ENCODE data around the gene CREBRF. TPM values are rescaled to one million over a fixed set of nuclear protein-coding genes. Genes with fewer than 3 reads are reported as not detected.

The CREBRF gene
- total and polyA plus RNA-seq, 9 of the 15 experiments (the other 6 are each of a cell fraction or from before 2014, with no cell fraction given) = 1.1 to 4.9 (median 2.9) TPM

DNA sequence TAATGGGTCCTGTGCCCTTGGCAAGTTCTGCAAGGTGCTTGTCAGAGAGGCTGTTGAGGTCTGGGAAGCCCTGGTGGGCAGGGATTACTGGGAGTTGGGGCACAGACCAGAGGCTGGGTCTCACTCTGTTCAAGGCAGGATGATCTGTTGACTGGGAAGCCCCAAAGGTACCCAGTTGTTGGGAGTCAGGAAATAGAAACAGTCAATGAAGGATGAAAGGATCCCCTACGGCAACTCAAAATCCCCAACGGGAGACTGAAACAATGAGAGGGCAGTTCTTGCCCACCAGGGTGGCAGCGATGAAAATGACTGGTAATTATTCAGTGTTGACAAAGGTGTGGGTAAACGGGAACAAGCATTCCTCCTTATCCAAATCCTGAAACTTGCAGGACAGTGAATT lies 119.4 kb downstream of the CREBRF start:
- H3K36me3 ChIP-seq (ENCODE audit: control insufficient read depth, insufficient read depth, low read length) = no peaks in the 10 kb centered on the region
- no peak for ATAC-seq

GRCh38 chr5:173178369-173178910 lies 122.3 kb downstream of the CREBRF start:
- ChIA-PET CTCF (ENCODE audit: low intra/inter-chr PET ratio) (no interaction called here), POLR2A (interaction anchor here (1.0 kb wide), 1 partner anchor 9 kb away, joined by 7 read pairs; no protein-coding TSS in a partner anchor)
- H2AFZ ChIP-seq (ENCODE audit: low read depth, low read length) = no peak overlapping the region
- no peaks in the 10 kb centered on the region for H3K79me2 ChIP-seq (ENCODE audit: control insufficient read depth, insufficient read depth, low read length)
- no peaks in the 10 kb centered on the region for H3K36me3 ChIP-seq (ENCODE audit: control insufficient read depth, insufficient read depth, low read length)
- no peaks in the 10 kb centered on the region for H3K4me1 ChIP-seq (replicated peaks in 1 of 2; ENCODE audit: control insufficient read depth in 2 of 2, insufficient read depth in 2 of 2, low read length in 2 of 2)
- no peaks in the 10 kb centered on the region for H3K9me3 ChIP-seq (replicated peaks; ENCODE audit: control insufficient read depth, insufficient read depth, low read depth, low read length)
- intact Hi-C loops (cut with micrococcal nuclease) (no loop called here), in situ Hi-C loops (cut with MboI) (no loop called here)
- FAIRE-seq (no peak), ATAC-seq (no peak), DNase-seq (ENCODE audit: extremely low read depth in 1 of 4, low spot score in 3 of 4) (no peak)
- BruUV-seq (replicated peaks) = no TSS peak
- H3K9ac ChIP-seq (ENCODE audit: insufficient read depth in 1 of 2, low read depth in 2 of 2, low read length in 2 of 2) = no peak overlapping the region
- H3K27ac ChIP-seq (ENCODE audit: extremely low read depth, low read depth, low read length) = no peak overlapping the region
- no peaks in the 10 kb centered on the region for H4K20me1 ChIP-seq (replicated peaks; ENCODE audit: control insufficient read depth, insufficient read depth, low read length)
- H3K4me2 ChIP-seq (ENCODE audit: insufficient read depth, low read length) = no peak overlapping the region
- H3K9me1 ChIP-seq (ENCODE audit: control insufficient read depth, insufficient read depth, low read length) = no peaks in the 10 kb centered on the region
- 1% methylated on average over 12 of the region's 12 CpGs for WGBS (ENCODE audit: insufficient coverage, low coverage, missing lambda C conversion rate)
- no peak overlapping the region for H3K4me3 ChIP-seq
- H3K27me3 ChIP-seq (ENCODE audit: control insufficient read depth in 2 of 2, insufficient read depth in 2 of 2, low read length in 2 of 2) = peaks cover 31 to 56% of the 10 kb centered on the region in 2 experiments
- TF ChIP-seq KAT2B (IDR thresholded peaks at IDR 0.05; ENCODE audit: low read depth, low read length) (no peak), ZNF668 (CRISPR knock-in tag; IDR thresholded peaks at IDR 0.05) (no peak), ZNF12 (CRISPR knock-in tag; IDR thresholded peaks at IDR 0.05) (no peak), SMAD1 (IDR thresholded peaks at IDR 0.05; ENCODE audit: low read depth, low read length, partially characterized antibody) (no peak), PBX2 (CRISPR knock-in tag; IDR thresholded peaks at IDR 0.05; ENCODE audit: low read depth) (no peak), PBX2 (tag; conservative IDR thresholded peaks at IDR 0.05; ENCODE audit: low read depth) (no peak), HEY1 (CRISPR knock-in tag; IDR thresholded peaks at IDR 0.05; ENCODE audit: borderline replicate concordance) (no peak), CBFA2T3 (IDR thresholded peaks at IDR 0.05) (no peak)
- TF ChIP-seq, protein P1, sequence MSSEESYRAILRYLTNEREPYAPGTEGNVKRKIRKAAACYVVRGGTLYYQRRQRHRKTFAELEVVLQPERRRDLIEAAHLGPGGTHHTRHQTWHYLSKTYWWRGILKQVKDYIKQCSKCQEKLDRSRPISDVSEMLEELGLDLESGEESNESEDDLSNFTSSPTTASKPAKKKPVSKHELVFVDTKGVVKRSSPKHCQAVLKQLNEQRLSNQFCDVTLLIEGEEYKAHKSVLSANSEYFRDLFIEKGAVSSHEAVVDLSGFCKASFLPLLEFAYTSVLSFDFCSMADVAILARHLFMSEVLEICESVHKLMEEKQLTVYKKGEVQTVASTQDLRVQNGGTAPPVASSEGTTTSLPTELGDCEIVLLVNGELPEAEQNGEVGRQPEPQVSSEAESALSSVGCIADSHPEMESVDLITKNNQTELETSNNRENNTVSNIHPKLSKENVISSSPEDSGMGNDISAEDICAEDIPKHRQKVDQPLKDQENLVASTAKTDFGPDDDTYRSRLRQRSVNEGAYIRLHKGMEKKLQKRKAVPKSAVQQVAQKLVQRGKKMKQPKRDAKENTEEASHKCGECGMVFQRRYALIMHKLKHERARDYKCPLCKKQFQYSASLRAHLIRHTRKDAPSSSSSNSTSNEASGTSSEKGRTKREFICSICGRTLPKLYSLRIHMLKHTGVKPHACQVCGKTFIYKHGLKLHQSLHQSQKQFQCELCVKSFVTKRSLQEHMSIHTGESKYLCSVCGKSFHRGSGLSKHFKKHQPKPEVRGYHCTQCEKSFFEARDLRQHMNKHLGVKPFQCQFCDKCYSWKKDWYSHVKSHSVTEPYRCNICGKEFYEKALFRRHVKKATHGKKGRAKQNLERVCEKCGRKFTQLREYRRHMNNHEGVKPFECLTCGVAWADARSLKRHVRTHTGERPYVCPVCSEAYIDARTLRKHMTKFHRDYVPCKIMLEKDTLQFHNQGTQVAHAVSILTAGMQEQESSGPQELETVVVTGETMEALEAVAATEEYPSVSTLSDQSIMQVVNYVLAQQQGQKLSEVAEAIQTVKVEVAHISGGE (CRISPR knock-in tag; IDR thresholded peaks at IDR 0.05) = no peak

More for the DNA sequence above, 119.4 kb downstream of the CREBRF start:
- Histone ChIP-seq H3K27me3 (ENCODE audit: control insufficient read depth in 2 of 2, insufficient read depth in 2 of 2, low read length in 2 of 2) (peaks cover 29 to 49% of the 10 kb centered on the region in 2 experiments), H3K9me3 (replicated peaks; ENCODE audit: control insufficient read depth, insufficient read depth, low read depth, low read length) (no peaks in the 10 kb centered on the region), H3K4me3 (no peak overlapping the region), H2AFZ (ENCODE audit: low read depth, low read length) (no peak overlapping the region), H3K4me1 (replicated peaks in 1 of 2; ENCODE audit: control insufficient read depth in 2 of 2, insufficient read depth in 2 of 2, low read length in 2 of 2) (no peaks in the 10 kb centered on the region), H4K20me1 (replicated peaks; ENCODE audit: control insufficient read depth, insufficient read depth, low read length) (no peaks in the 10 kb centered on the region), H3K79me2 (ENCODE audit: control insufficient read depth, insufficient read depth, low read length) (no peaks in the 10 kb centered on the region), H3K27ac (ENCODE audit: extremely low read depth, low read depth, low read length) (no peak overlapping the region), H3K9me1 (ENCODE audit: control insufficient read depth, insufficient read depth, low read length) (no peaks in the 10 kb centered on the region), H3K4me2 (ENCODE audit: insufficient read depth, low read length) (no peak overlapping the region), H3K9ac (ENCODE audit: insufficient read depth in 1 of 2, low read depth in 2 of 2, low read length in 2 of 2) (no peak overlapping the region)
- no peak for FAIRE-seq
- intact Hi-C loops (cut with micrococcal nuclease) (no loop called here), in situ Hi-C loops (cut with MboI) (no loop called here)
- TF ChIP-seq ZNF766 (CRISPR knock-in tag; conservative IDR thresholded peaks at IDR 0.05) (no peak), LEF1 (IDR thresholded peaks at IDR 0.05) (no peak)
- BruUV-seq (replicated peaks) = no TSS peak
- no peak for DNase-seq (ENCODE audit: extremely low read depth in 1 of 4, low spot score in 3 of 4)
- 27% methylated on average over 4 of the region's 4 CpGs for WGBS (ENCODE audit: insufficient coverage, low coverage, missing lambda C conversion rate)
- ChIA-PET CTCF (ENCODE audit: low intra/inter-chr PET ratio) (no interaction called here), POLR2A (no interaction called here)
